SK-N-SH (cell line): Measurements from ENCODE around the gene CCDC197.

Experiments
- FOXJ3 ChIP-seq: sonication (generic); formaldehyde crosslinking; IDR thresholded peaks from 2 replicates; pipeline ENCODE4 v1.5.1; 2020; ENCODE audit warnings: mild to moderate bottlenecking, missing genetic modification reagents
- GATA2 ChIP-seq: sonication (generic); formaldehyde crosslinking; IDR thresholded peaks from 2 replicates; pipeline ENCODE4 v1.5.0; 2020; ENCODE audit warnings: mild to moderate bottlenecking, missing genetic modification reagents
- MAX ChIP-seq: IDR thresholded peaks from 2 replicates; pipeline ENCODE4 v1.4.0; 2012; ENCODE audit warnings: low read depth
- TF ChIP-seq, protein P1 (sequence below): fragments of 200-600 bp; sonication (generic); IDR thresholded peaks from 2 replicates; pipeline ENCODE4 v1.6.1; 2017; ENCODE audit warnings: antibody characterized with exemption, mild to moderate bottlenecking, moderate library complexity

- TF ChIP-seq FOXJ3 (no peak), MAX (no peak), GATA2 (no peak)
- TF ChIP-seq, protein P1, sequence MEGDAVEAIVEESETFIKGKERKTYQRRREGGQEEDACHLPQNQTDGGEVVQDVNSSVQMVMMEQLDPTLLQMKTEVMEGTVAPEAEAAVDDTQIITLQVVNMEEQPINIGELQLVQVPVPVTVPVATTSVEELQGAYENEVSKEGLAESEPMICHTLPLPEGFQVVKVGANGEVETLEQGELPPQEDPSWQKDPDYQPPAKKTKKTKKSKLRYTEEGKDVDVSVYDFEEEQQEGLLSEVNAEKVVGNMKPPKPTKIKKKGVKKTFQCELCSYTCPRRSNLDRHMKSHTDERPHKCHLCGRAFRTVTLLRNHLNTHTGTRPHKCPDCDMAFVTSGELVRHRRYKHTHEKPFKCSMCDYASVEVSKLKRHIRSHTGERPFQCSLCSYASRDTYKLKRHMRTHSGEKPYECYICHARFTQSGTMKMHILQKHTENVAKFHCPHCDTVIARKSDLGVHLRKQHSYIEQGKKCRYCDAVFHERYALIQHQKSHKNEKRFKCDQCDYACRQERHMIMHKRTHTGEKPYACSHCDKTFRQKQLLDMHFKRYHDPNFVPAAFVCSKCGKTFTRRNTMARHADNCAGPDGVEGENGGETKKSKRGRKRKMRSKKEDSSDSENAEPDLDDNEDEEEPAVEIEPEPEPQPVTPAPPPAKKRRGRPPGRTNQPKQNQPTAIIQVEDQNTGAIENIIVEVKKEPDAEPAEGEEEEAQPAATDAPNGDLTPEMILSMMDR: no peak
These were observed 27.4 kb downstream of the CCDC197 start for GRCh38 chr14:94024549-94024948.
